HEK293 (cell line): ENCODE data around the gene VWC2L.

Source experiments
- CTCF ChIA-PET: fragments of 350-600 bp; formaldehyde crosslinking; extraction: SDS; loops from one replicate; lab custom pipeline; 2021; ENCODE audit warnings: antibody characterized with exemption; lab: Yijun Ruan, JAX
- POLR2A ChIA-PET: fragments of 300-600 bp; formaldehyde crosslinking; extraction: SDS; loops from one replicate; lab custom pipeline; 2020; ENCODE audit warnings: antibody characterized with exemption, inconsistent platforms; lab: Yijun Ruan, JAX
- H3K27ac ChIP-seq: fragments of 200-500 bp; sonication (Bioruptor generic); 2 replicates; pipeline ENCODE4 v1.5.1; 2014; ENCODE audit warnings: low read depth, low read length, control low read depth, inconsistent platforms; ENCODE audit errors: extremely low read depth
- H3K36me3 ChIP-seq, 2 experiments: fragments of 200-500 bp in 1 of 2; sonication (Bioruptor generic) in 1 of 2; 1 replicate in 1 of 2; 2 replicates in 1 of 2; pipeline ENCODE4 v1.5.1; 2014 to 2017; ENCODE audit warnings: inconsistent platforms in 2 of 2, low read length in 2 of 2; ENCODE audit not compliant: control insufficient read depth in 2 of 2, insufficient read depth in 1 of 2
- H3K4me1 ChIP-seq: fragments of 200-500 bp; sonication (Bioruptor generic); 2 replicates; pipeline ENCODE4 v1.5.1; 2014; ENCODE audit warnings: mild to moderate bottlenecking, low read length, inconsistent platforms; ENCODE audit not compliant: control insufficient read depth, insufficient read depth
- H3K4me3 ChIP-seq: 2 replicates; pipeline ENCODE4 v1.5.1; 2011; ENCODE audit warnings: low read depth, mild to moderate bottlenecking, control low read depth, low read length, moderate library complexity
- H3K9me3 ChIP-seq: fragments of 200-500 bp; sonication (Bioruptor generic); 2 replicates; pipeline ENCODE4 v1.5.1; 2014; ENCODE audit warnings: low read depth, low read length, inconsistent platforms; ENCODE audit not compliant: control insufficient read depth, insufficient read depth
- FEZF1 ChIP-seq: fragments of 450-650 bp; formaldehyde crosslinking; IDR thresholded peaks from 2 replicates; pipeline ENCODE4 v1.5.1; 2016; ENCODE audit warnings: missing biosample characterization, missing genetic modification characterization
- HOXD13 ChIP-seq: sonication (generic); formaldehyde crosslinking; IDR thresholded peaks from 2 replicates; pipeline ENCODE4 v1.8.0; 2022; ENCODE audit warnings: missing genetic modification reagents, borderline replicate concordance
- KLF16 ChIP-seq: fragments of 450-650 bp; formaldehyde crosslinking; IDR thresholded peaks from 2 replicates; pipeline ENCODE4 v1.5.1; 2017; ENCODE audit warnings: missing biosample characterization, missing genetic modification characterization
- MYNN ChIP-seq: fragments of 450-650 bp; formaldehyde crosslinking; IDR thresholded peaks from 2 replicates; pipeline ENCODE4 v1.5.1; 2016; ENCODE audit warnings: missing biosample characterization, missing genetic modification characterization, borderline replicate concordance
- PRDM1 ChIP-seq: fragments of 450-650 bp; formaldehyde crosslinking; IDR thresholded peaks from 2 replicates; pipeline ENCODE4; 2016; ENCODE audit warnings: missing biosample characterization, missing genetic modification characterization
- SCRT1 ChIP-seq: fragments of 450-650 bp; formaldehyde crosslinking; IDR thresholded peaks from 2 replicates; pipeline ENCODE4 v1.5.1; 2016; ENCODE audit warnings: missing biosample characterization, missing genetic modification characterization, borderline replicate concordance
- SP2 ChIP-seq: fragments of 450-650 bp; formaldehyde crosslinking; IDR thresholded peaks from 2 replicates; pipeline ENCODE4 v1.5.1; 2016; ENCODE audit warnings: missing biosample characterization, missing genetic modification characterization
- ZBTB21 ChIP-seq: fragments of 450-650 bp; formaldehyde crosslinking; IDR thresholded peaks from 2 replicates; pipeline ENCODE4 v1.5.1; 2017; ENCODE audit warnings: missing biosample characterization, missing genetic modification characterization
- ZBTB44 ChIP-seq: fragments of 450-650 bp; IDR thresholded peaks from 2 replicates; pipeline ENCODE4 v1.5.1; 2018; ENCODE audit warnings: missing biosample characterization, mild to moderate bottlenecking, missing genetic modification characterization
- ZNF114 ChIP-seq: fragments of 450-650 bp; formaldehyde crosslinking; IDR thresholded peaks from 2 replicates; pipeline ENCODE4 v1.5.0; 2017; ENCODE audit warnings: missing biosample characterization, missing genetic modification characterization
- ZNF138 ChIP-seq: fragments of 450-650 bp; formaldehyde crosslinking; IDR thresholded peaks from 2 replicates; pipeline ENCODE4 v1.5.1; 2016; ENCODE audit warnings: missing biosample characterization, missing genetic modification characterization, borderline replicate concordance
- ZNF16 ChIP-seq: fragments of 450-650 bp; formaldehyde crosslinking; IDR thresholded peaks from 2 replicates; pipeline ENCODE4 v1.5.1; 2016; ENCODE audit warnings: low read depth, missing biosample characterization, missing genetic modification characterization
- ZNF18 ChIP-seq: fragments of 450-650 bp; formaldehyde crosslinking; IDR thresholded peaks from 2 replicates; pipeline ENCODE4 v1.5.1; 2016; ENCODE audit warnings: missing biosample characterization, missing genetic modification characterization
- ZNF184 ChIP-seq: fragments of 450-650 bp; IDR thresholded peaks from 2 replicates; pipeline ENCODE4 v1.5.1; 2018; ENCODE audit warnings: missing biosample characterization, mild to moderate bottlenecking, missing genetic modification characterization
- ZNF23 ChIP-seq: fragments of 450-650 bp; formaldehyde crosslinking; IDR thresholded peaks from 2 replicates; pipeline ENCODE4 v1.5.1; 2016; ENCODE audit warnings: missing biosample characterization, missing genetic modification characterization, borderline replicate concordance
- ZNF274 ChIP-seq, 2 experiments: fragments of 200-500 bp in 1 of 2; fragments of 450-650 bp in 1 of 2; sonication (Bioruptor generic) in 1 of 2; formaldehyde crosslinking in 1 of 2; IDR thresholded peaks; 2 replicates each; pipeline versions ENCODE4 v1.5.1 to v1.6.1; 2014 to 2016; ENCODE audit warnings: borderline replicate concordance in 1 of 2, inconsistent platforms in 1 of 2, low read length in 1 of 2, missing biosample characterization in 1 of 2, missing genetic modification characterization in 1 of 2
- ZNF324 ChIP-seq: fragments of 450-650 bp; formaldehyde crosslinking; IDR thresholded peaks from 2 replicates; pipeline ENCODE4 v1.5.1; 2016; ENCODE audit warnings: missing biosample characterization, missing genetic modification characterization
- ZNF354C ChIP-seq: fragments of 450-650 bp; formaldehyde crosslinking; IDR thresholded peaks from 2 replicates; pipeline ENCODE4 v1.5.1; 2016; ENCODE audit warnings: missing biosample characterization, missing genetic modification characterization, low read depth, borderline replicate concordance
- ZNF529 ChIP-seq: fragments of 450-650 bp; formaldehyde crosslinking; IDR thresholded peaks from 2 replicates; pipeline ENCODE4 v1.5.1; 2017; ENCODE audit warnings: missing genetic modification characterization, missing biosample characterization; ENCODE audit not compliant: insufficient replicate concordance
- ZNF530 ChIP-seq: fragments of 450-650 bp; formaldehyde crosslinking; IDR thresholded peaks from 2 replicates; pipeline ENCODE4 v1.5.1; 2016; ENCODE audit warnings: low read depth, missing biosample characterization, missing genetic modification characterization
- ZNF654 ChIP-seq: fragments of 450-650 bp; formaldehyde crosslinking; IDR thresholded peaks from 2 replicates; pipeline ENCODE4 v1.5.1; 2016; ENCODE audit warnings: low read depth, missing biosample characterization, missing genetic modification characterization
- ZNF664 ChIP-seq: fragments of 450-650 bp; formaldehyde crosslinking; IDR thresholded peaks from 2 replicates; pipeline ENCODE4 v1.5.1; 2016; ENCODE audit warnings: missing biosample characterization, missing genetic modification characterization
- ZSCAN18 ChIP-seq: fragments of 450-650 bp; formaldehyde crosslinking; IDR thresholded peaks from 2 replicates; pipeline ENCODE4 v1.5.1; 2016; ENCODE audit warnings: missing biosample characterization, missing genetic modification characterization
- TF ChIP-seq, protein P1 (sequence below): fragments of 450-650 bp; formaldehyde crosslinking; IDR thresholded peaks from 2 replicates; pipeline ENCODE4 v1.5.1; 2016; ENCODE audit warnings: missing biosample characterization, missing genetic modification characterization
- TF ChIP-seq, protein P2 (sequence below): fragments of 450-650 bp; formaldehyde crosslinking; IDR thresholded peaks from 2 replicates; pipeline ENCODE4 v1.5.1; 2016; ENCODE audit warnings: missing biosample characterization, missing genetic modification characterization
- TF ChIP-seq, protein P3 (sequence below): fragments of 450-650 bp; formaldehyde crosslinking; IDR thresholded peaks from 2 replicates; pipeline ENCODE4 v1.5.1; 2016; ENCODE audit warnings: missing biosample characterization, missing genetic modification characterization

The VWC2L gene

DNA sequence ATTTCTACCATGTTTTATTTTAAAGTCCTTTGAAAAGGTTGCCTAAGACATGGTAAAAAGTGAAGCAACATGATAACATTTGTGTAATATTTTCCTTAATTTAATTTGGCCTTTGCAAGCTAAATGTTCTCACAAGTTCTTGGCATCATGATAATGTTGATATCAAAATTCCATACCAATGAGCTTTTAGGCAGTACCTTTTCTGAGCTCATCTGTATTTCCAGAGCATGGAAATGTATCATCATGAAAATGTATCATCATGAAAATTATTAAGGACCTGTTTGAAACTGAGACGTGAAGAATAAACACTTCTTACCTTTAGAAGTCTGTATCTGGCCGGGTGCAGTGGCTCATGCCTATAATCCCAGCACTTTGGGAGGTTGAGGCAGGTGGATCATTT, 73.8 kb downstream of the VWC2L start:
- POLR2A ChIA-PET, result interaction anchor here (0.5 kb wide), 1 partner anchor 386 kb away, joined by 5 read pairs; no protein-coding TSS in a partner anchor

DNA sequence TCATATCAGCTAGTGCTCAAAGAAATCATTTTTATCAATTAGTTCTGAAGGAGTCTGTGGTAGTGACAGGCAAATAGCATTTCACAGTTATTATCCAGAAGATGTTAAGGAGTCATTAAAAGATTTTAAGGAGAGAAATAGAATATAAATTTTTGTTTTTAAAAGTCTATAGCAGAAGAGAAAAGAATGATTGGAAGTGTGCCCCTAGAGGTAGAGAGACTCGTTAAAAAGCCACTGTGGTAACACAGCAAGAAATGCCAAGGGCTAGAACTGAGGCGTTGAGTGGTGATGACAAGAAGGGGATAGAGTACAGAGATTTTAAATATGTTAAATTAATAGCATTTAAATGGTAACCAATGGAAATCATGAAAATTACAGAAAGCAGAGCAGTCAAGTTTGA, 78.3 kb downstream of the VWC2L start:
- CTCF ChIA-PET, result interaction anchor here (0.6 kb wide), 1 partner anchor 559 kb away, joined by 3 read pairs; no protein-coding TSS in a partner anchor
- H3K9me3 ChIP-seq, result no peaks in the 10 kb centered on the region
- H3K4me1 ChIP-seq, result no peaks in the 10 kb centered on the region
- no peaks in the 10 kb centered on the region for H3K36me3 ChIP-seq
- no peak overlapping the region for H3K4me3 ChIP-seq
- TF ChIP-seq ZNF184 (tag by site-specific recombination) (no peak), ZNF114 (tag by site-specific recombination) (no peak), ZSCAN18 (tag by site-specific recombination) (no peak), FEZF1 (tag by site-specific recombination) (no peak), ZNF530 (tag by site-specific recombination) (no peak), ZBTB21 (tag by site-specific recombination) (no peak)
- TF ChIP-seq, protein P1, sequence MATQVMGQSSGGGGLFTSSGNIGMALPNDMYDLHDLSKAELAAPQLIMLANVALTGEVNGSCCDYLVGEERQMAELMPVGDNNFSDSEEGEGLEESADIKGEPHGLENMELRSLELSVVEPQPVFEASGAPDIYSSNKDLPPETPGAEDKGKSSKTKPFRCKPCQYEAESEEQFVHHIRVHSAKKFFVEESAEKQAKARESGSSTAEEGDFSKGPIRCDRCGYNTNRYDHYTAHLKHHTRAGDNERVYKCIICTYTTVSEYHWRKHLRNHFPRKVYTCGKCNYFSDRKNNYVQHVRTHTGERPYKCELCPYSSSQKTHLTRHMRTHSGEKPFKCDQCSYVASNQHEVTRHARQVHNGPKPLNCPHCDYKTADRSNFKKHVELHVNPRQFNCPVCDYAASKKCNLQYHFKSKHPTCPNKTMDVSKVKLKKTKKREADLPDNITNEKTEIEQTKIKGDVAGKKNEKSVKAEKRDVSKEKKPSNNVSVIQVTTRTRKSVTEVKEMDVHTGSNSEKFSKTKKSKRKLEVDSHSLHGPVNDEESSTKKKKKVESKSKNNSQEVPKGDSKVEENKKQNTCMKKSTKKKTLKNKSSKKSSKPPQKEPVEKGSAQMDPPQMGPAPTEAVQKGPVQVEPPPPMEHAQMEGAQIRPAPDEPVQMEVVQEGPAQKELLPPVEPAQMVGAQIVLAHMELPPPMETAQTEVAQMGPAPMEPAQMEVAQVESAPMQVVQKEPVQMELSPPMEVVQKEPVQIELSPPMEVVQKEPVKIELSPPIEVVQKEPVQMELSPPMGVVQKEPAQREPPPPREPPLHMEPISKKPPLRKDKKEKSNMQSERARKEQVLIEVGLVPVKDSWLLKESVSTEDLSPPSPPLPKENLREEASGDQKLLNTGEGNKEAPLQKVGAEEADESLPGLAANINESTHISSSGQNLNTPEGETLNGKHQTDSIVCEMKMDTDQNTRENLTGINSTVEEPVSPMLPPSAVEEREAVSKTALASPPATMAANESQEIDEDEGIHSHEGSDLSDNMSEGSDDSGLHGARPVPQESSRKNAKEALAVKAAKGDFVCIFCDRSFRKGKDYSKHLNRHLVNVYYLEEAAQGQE, result no peak
- POLR2A ChIA-PET, result no interaction called here
- no peak overlapping the region for H3K27ac ChIP-seq

More for the DNA sequence above, 73.8 kb downstream of the VWC2L start:
- Histone ChIP-seq H3K4me3 (no peak overlapping the region), H3K9me3 (no peaks in the 10 kb centered on the region), H3K36me3 (no peaks in the 10 kb centered on the region), H3K27ac (no peak overlapping the region), H3K4me1 (no peaks in the 10 kb centered on the region)
- CTCF ChIA-PET, result interaction anchor here (0.7 kb wide), 1 partner anchor 40 kb away, joined by 4 read pairs; no protein-coding TSS in a partner anchor
- TF ChIP-seq SCRT1 (tag by site-specific recombination) (no peak), ZNF664 (no peak), ZNF18 (tag by site-specific recombination) (no peak), KLF16 (tag by site-specific recombination) (no peak), PRDM1 (tag by site-specific recombination) (no peak), ZBTB44 (no peak), ZNF324 (tag by site-specific recombination) (no peak), ZNF16 (no peak), MYNN (tag by site-specific recombination) (no peak), HOXD13 (CRISPR knock-in tag) (no peak), ZNF23 (no peak), SP2 (tag by site-specific recombination) (no peak), ZNF654 (tag by site-specific recombination) (no peak), ZNF274 (IDR thresholded peaks at IDR 0.05; ENCODE audit: low read length) (no peak), ZNF274 (tag by site-specific recombination; IDR thresholded peaks at IDR 0.05; ENCODE audit: borderline replicate concordance) (no peak), ZNF138 (tag by site-specific recombination) (no peak), ZNF354C (tag by site-specific recombination) (no peak), ZNF529 (tag by site-specific recombination) (no peak)
- TF ChIP-seq, protein P2, sequence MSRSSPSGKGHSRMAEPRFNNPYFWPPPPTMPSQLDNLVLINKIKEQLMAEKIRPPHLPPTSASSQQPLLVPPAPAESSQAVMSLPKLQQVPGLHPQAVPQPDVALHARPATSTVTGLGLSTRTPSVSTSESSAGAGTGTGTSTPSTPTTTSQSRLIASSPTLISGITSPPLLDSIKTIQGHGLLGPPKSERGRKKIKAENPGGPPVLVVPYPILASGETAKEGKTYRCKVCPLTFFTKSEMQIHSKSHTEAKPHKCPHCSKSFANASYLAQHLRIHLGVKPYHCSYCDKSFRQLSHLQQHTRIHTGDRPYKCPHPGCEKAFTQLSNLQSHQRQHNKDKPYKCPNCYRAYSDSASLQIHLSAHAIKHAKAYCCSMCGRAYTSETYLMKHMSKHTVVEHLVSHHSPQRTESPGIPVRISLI (tag by site-specific recombination), result no peak
- TF ChIP-seq, protein P3, sequence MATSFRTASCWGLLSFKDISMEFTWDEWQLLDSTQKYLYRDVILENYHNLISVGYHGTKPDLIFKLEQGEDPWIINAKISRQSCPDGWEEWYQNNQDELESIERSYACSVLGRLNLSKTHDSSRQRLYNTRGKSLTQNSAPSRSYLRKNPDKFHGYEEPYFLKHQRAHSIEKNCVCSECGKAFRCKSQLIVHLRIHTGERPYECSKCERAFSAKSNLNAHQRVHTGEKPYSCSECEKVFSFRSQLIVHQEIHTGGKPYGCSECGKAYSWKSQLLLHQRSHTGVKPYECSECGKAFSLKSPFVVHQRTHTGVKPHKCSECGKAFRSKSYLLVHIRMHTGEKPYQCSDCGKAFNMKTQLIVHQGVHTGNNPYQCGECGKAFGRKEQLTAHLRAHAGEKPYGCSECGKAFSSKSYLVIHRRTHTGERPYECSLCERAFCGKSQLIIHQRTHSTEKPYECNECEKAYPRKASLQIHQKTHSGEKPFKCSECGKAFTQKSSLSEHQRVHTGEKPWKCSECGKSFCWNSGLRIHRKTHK (tag by site-specific recombination), result no peak
